Neural progenitor cell (in vitro differentiated cells): ENCODE results near the gene NR2F1-AS1. TPM values are rescaled to one million over a fixed set of nuclear protein-coding genes. Genes with fewer than 3 reads are reported as not detected.

Experiments used
- DNase-seq: peaks from one replicate; pipeline ENCODE4 v3.0.0-alpha.2; 2016; ENCODE audit warnings: low spot score
- H2AFZ ChIP-seq: fragments of 200-600 bp; sonication (generic); replicated peaks from 2 replicates; pipeline ENCODE4 v1.6.1; 2016; ENCODE audit warnings: antibody characterized with exemption
- H3F3A ChIP-seq: fragments of 200-600 bp; sonication (generic); 2 replicates; pipeline ENCODE4 v1.6.1; 2016; ENCODE audit warnings: antibody characterized with exemption, low read depth
- H3K27ac ChIP-seq: fragments of 200-600 bp; sonication (generic); 2 replicates; pipeline ENCODE4 v1.5.1; 2016; ENCODE audit warnings: mild to moderate bottlenecking
- H3K27me3 ChIP-seq: fragments of 200-600 bp; sonication (generic); 2 replicates; pipeline ENCODE4 v1.6.1; 2016; ENCODE audit warnings: mild to moderate bottlenecking, moderate library complexity
- H3K36me3 ChIP-seq: fragments of 200-600 bp; sonication (generic); 2 replicates; pipeline ENCODE4 v1.5.1; 2016
- H3K4me1 ChIP-seq: fragments of 200-600 bp; sonication (generic); 2 replicates; pipeline ENCODE4 v1.6.1; 2016; ENCODE audit warnings: mixed run types
- H3K4me2 ChIP-seq: fragments of 200-600 bp; sonication (generic); 2 replicates; pipeline ENCODE4 v1.6.1; 2016
- H3K4me3 ChIP-seq: fragments of 200-600 bp; sonication (generic); 2 replicates; pipeline ENCODE4 v1.5.1; 2016
- H3K79me2 ChIP-seq: fragments of 200-600 bp; sonication (generic); 2 replicates; pipeline ENCODE4 v1.6.1; 2016; ENCODE audit warnings: low read depth
- H3K9ac ChIP-seq: fragments of 200-600 bp; sonication (generic); 2 replicates; pipeline ENCODE4 v1.6.1; 2016
- H3K9me3 ChIP-seq: fragments of 200-600 bp; sonication (generic); 2 replicates; pipeline ENCODE4 v1.5.1; 2016; ENCODE audit warnings: low read depth
- H4K20me1 ChIP-seq: fragments of 200-600 bp; sonication (generic); 2 replicates; pipeline ENCODE4 v1.6.1; 2016; ENCODE audit warnings: low read depth
- H3K27ac Mint-ChIP-seq: 3 replicates; pipeline ENCODE4 v1.8.0; 2021; ENCODE audit warnings: mixed read lengths
- H3K27me3 Mint-ChIP-seq: 2 replicates; pipeline ENCODE4 v1.8.0; 2022; ENCODE audit warnings: low read depth, mild to moderate bottlenecking, inconsistent platforms, moderate library complexity, mixed read lengths; ENCODE audit not compliant: insufficient read depth
- H3K36me3 Mint-ChIP-seq: 3 replicates; pipeline ENCODE4 v1.8.0; 2021; ENCODE audit warnings: mixed read lengths
- H3K4me1 Mint-ChIP-seq: 3 replicates; pipeline ENCODE4 v1.8.0; 2021; ENCODE audit warnings: mixed read lengths
- H3K4me3 Mint-ChIP-seq: 3 replicates; pipeline ENCODE4 v1.8.0; 2021; ENCODE audit warnings: mild to moderate bottlenecking, moderate library complexity, mixed read lengths
- H3K9me3 Mint-ChIP-seq: 3 replicates; pipeline ENCODE4 v1.8.0; 2020; ENCODE audit warnings: mixed read lengths
- CTCF ChIP-seq: fragments of 200-600 bp; sonication (generic); IDR thresholded peaks from 2 replicates; pipeline ENCODE4 v1.5.1; 2017; ENCODE audit warnings: antibody characterized with exemption, mild to moderate bottlenecking
- EZH2 ChIP-seq: fragments of 200-600 bp; sonication (generic); IDR thresholded peaks from 2 replicates; pipeline ENCODE4 v1.6.1; 2017; ENCODE audit warnings: antibody characterized with exemption, mild to moderate bottlenecking, moderate library complexity
- EZH2phosphoT487 ChIP-seq: fragments of 200-600 bp; sonication (generic); IDR thresholded peaks from 2 replicates; pipeline ENCODE4 v1.6.1; 2017; ENCODE audit warnings: antibody characterized with exemption
- total RNA-seq: library from RNA; depleted of rRNA; stranded (reverse); fragments of >200 nt; gene quantifications from 2 replicates; pipeline ENCODE4 v1.2.3, GENCODE V29; 2015; ENCODE audit warnings: low replicate concordance

NR2F1-AS1 gene
- total RNA-seq, 1 donor from 2014 or later, result 9.3 TPM

- peak overlapping the region; percentile 89 for H3K4me3 Mint-ChIP-seq
- Histone ChIP-seq H2AFZ (no peak overlapping the region), H3K4me1 (peaks cover 17% of the 10 kb centered on the region), H3K9ac (no peak overlapping the region), H4K20me1 (peaks cover 13% of the 10 kb centered on the region), H3F3A (peaks cover 27% of the 10 kb centered on the region), H3K36me3 (no peaks in the 10 kb centered on the region), H3K27ac (no peak overlapping the region), H3K4me2 (peak overlapping the region; percentile 95), H3K79me2 (no peaks in the 10 kb centered on the region), H3K9me3 (no peaks in the 10 kb centered on the region), H3K4me3 (no peak overlapping the region), H3K27me3 (peaks cover 86% of the 10 kb centered on the region)
- H3K27me3 Mint-ChIP-seq, result peaks cover 5% of the 10 kb centered on the region
- H3K27ac Mint-ChIP-seq, result peak overlapping the region; percentile 73
- peak; percentile 0 for TF ChIP-seq EZH2phosphoT487
- no peak for TF ChIP-seq EZH2
- no peaks in the 10 kb centered on the region for H3K9me3 Mint-ChIP-seq
- H3K4me1 Mint-ChIP-seq, result peaks cover 44% of the 10 kb centered on the region
- H3K36me3 Mint-ChIP-seq, result no peaks in the 10 kb centered on the region
- DNase-seq, result peak; percentile 59
These were observed 41.3 kb upstream of the NR2F1-AS1 start for GRCh38 chr5:93622240-93622885.

GRCh38 chr5:93621327-93621798 lies 40.3 kb upstream of the NR2F1-AS1 start:
- H3K4me1 Mint-ChIP-seq, result peaks cover 54% of the 10 kb centered on the region
- peak overlapping the region; percentile 76 for H3K4me3 ChIP-seq
- peaks cover 5% of the 10 kb centered on the region for H3K27me3 Mint-ChIP-seq
- H3K27me3 ChIP-seq, result peaks cover 89% of the 10 kb centered on the region
- peak overlapping the region; percentile 94 for H3K27ac Mint-ChIP-seq
- no peaks in the 10 kb centered on the region for H3K9me3 ChIP-seq
- H3K9ac ChIP-seq, result no peak overlapping the region
- H3K79me2 ChIP-seq, result no peaks in the 10 kb centered on the region
- peak overlapping the region; percentile 89 for H3K4me3 Mint-ChIP-seq
- H3K36me3 ChIP-seq, result no peaks in the 10 kb centered on the region
- no peak overlapping the region for H3K27ac ChIP-seq
- peak overlapping the region; percentile 85 for H2AFZ ChIP-seq
- TF ChIP-seq EZH2phosphoT487, result no peak
- no peak for TF ChIP-seq CTCF
- no peak for TF ChIP-seq EZH2
- no peaks in the 10 kb centered on the region for H3K9me3 Mint-ChIP-seq
- DNase-seq, result peak; percentile 83
- H3K4me1 ChIP-seq, result peaks cover 17% of the 10 kb centered on the region
- peak overlapping the region; percentile 95 for H3K4me2 ChIP-seq
- peaks cover 23% of the 10 kb centered on the region for H4K20me1 ChIP-seq
- peaks cover 32% of the 10 kb centered on the region for H3F3A ChIP-seq
- H3K36me3 Mint-ChIP-seq, result no peaks in the 10 kb centered on the region

DNA sequence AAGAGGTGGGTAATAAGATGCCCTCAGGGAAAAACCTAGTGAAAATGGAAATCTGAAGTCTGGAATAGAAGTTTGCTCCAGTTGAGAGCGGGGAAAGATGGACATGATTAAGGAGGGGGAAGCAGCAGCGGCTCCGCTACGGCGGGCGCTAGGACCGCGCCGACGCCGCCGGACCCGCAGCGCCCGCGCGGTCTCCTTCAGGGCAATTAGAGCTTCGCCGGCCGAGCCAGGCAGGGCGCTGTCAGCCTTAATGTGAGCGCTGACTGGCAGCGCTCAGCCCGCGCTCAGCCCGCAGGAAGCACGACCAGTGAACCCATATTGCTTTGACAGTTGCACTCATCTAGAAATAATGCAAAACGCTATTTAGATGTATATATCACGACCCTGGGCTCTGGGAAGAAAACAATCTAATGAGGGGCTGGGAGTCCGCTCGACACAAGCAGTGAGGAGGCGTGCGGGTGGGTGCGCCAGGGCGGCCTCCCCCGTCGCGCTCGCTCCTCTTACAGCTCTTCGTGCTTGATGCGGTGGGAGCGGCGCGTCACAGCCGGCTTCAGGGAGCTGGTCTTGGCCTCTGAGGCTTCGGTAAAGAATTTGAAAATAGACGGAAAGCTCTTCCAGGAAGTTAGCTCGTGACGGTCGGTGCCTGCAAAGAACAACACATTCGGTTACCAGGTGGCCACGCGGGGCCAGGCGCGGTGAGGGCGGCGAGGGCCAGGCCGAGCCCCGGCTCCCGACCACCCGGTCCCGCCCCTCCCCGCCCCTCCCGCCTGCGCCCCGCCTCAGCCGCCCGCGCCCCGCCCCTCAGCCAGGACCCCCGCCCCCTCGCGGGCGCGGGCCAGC lies 39.7 kb upstream of the NR2F1-AS1 start:
- peak overlapping the region; percentile 76 for H3K4me3 ChIP-seq
- peaks cover 30% of the 10 kb centered on the region for H4K20me1 ChIP-seq
- H3K79me2 ChIP-seq, result no peaks in the 10 kb centered on the region
- H2AFZ ChIP-seq, result peak overlapping the region; percentile 85
- Mint-ChIP-seq H3K27me3 (peaks cover 6% of the 10 kb centered on the region), H3K4me3 (peak overlapping the region; percentile 97), H3K27ac (peak overlapping the region; percentile 95), H3K36me3 (no peaks in the 10 kb centered on the region), H3K9me3 (no peaks in the 10 kb centered on the region), H3K4me1 (peaks cover 60% of the 10 kb centered on the region)
- no peaks in the 10 kb centered on the region for H3K9me3 ChIP-seq
- TF ChIP-seq CTCF (peak; percentile 14), EZH2 (peak; percentile 49), EZH2phosphoT487 (no peak)
- H3F3A ChIP-seq, result peaks cover 37% of the 10 kb centered on the region
- no peak overlapping the region for H3K9ac ChIP-seq
- no peaks in the 10 kb centered on the region for H3K36me3 ChIP-seq
- no peak overlapping the region for H3K27ac ChIP-seq
- H3K4me2 ChIP-seq, result peak overlapping the region; percentile 95
- peak; percentile 94 for DNase-seq
- peaks cover 89% of the 10 kb centered on the region for H3K27me3 ChIP-seq
- peaks cover 17% of the 10 kb centered on the region for H3K4me1 ChIP-seq
